Measurements from ENCODE around the gene C7.

GRCh38 chr5:41004931-41005330 lies 95.6 kb downstream of the C7 start:
- TF ChIP-seq ZNF580 (tag by site-specific recombination; IDR thresholded peaks at IDR 0.05) = no peak
- no peak for TF ChIP-seq HOXC10 (CRISPR knock-in tag; IDR thresholded peaks at IDR 0.05)
- no peak for TF ChIP-seq CTCF (tag by site-specific recombination; IDR thresholded peaks at IDR 0.05)
- no peak for TF ChIP-seq ZFHX2 (tag by site-specific recombination; conservative IDR thresholded peaks at IDR 0.05)
- no peak for TF ChIP-seq ZNF23 (tag by site-specific recombination; IDR thresholded peaks at IDR 0.05; ENCODE audit: borderline replicate concordance)
- TF ChIP-seq ZBTB17 (tag by site-specific recombination; IDR thresholded peaks at IDR 0.05) = no peak
- no peak for TF ChIP-seq TCF7L2 (IDR thresholded peaks at IDR 0.05; ENCODE audit: borderline replicate concordance, low read depth, low read length)
- TF ChIP-seq ZSCAN30 (tag by site-specific recombination; IDR thresholded peaks at IDR 0.05) = no peak
- no peak for TF ChIP-seq REST (tag by site-specific recombination; IDR thresholded peaks at IDR 0.05)
- no peak for TF ChIP-seq ZNF18 (tag by site-specific recombination; IDR thresholded peaks at IDR 0.05)
- no peak for TF ChIP-seq SP2 (tag by site-specific recombination; IDR thresholded peaks at IDR 0.05)
- TF ChIP-seq ZIC2 (tag by site-specific recombination; IDR thresholded peaks at IDR 0.05) = no peak
- no peak for TF ChIP-seq ZEB2 (tag by site-specific recombination; IDR thresholded peaks at IDR 0.05)
- no peak for TF ChIP-seq YY1 (tag by site-specific recombination; IDR thresholded peaks at IDR 0.05)
